SH-SY5Y (cell line): ENCODE data around the gene EEF1AKMT3.

ENCODE experiments used
- GATA2 ChIP-seq: IDR thresholded peaks from 2 replicates; pipeline ENCODE4 v1.6.1; 2011; ENCODE audit warnings: mild to moderate bottlenecking, low read depth, low read length
- GATA3 ChIP-seq: IDR thresholded peaks from 2 replicates; pipeline ENCODE4 v1.6.1; 2011; ENCODE audit warnings: low read depth, mild to moderate bottlenecking, low read length, moderate library complexity

- TF ChIP-seq GATA2 (no peak), GATA3 (no peak)
These were observed 41.9 kb upstream of the EEF1AKMT3 start for GRCh38 chr12:57730336-57731067.
